ENCODE measurements around the gene C1RL. TPM values are rescaled to one million over a fixed set of nuclear protein-coding genes. Genes with fewer than 3 reads are reported as not detected.

C1RL gene
- total and polyA plus RNA-seq, 2 of the 4 experiments (the other 2 are of a cell fraction), result 9.1 to 12.3 TPM

GRCh38 chr12:7150841-7151240 lies 41.8 kb upstream of the C1RL start:
- no peak overlapping the region for H2BK120ac ChIP-seq (ENCODE audit: low read depth, low read length)
- no peak overlapping the region for H3K56ac ChIP-seq (ENCODE audit: extremely low read depth, insufficient read depth, low read length)
- in situ Hi-C loops (cut with MboI; ENCODE audit: low sequenced_read_pairs), result no loop called here
- H3K27ac ChIP-seq (ENCODE audit: insufficient read depth, low read length), result no peak overlapping the region
- intact Hi-C loops (cut with micrococcal nuclease), result no loop called here
- no peak overlapping the region for H2AK9ac ChIP-seq (replicated peaks; ENCODE audit: low read depth, low read length, poor library complexity)
- POLR2A ChIA-PET (ENCODE audit: unreplicated experiment), result no interaction called here
- no peaks in the 10 kb centered on the region; the same call in 1 of the 2 replicates for H4K20me1 ChIP-seq (ENCODE audit: insufficient read depth, low read length)
- H4K5ac ChIP-seq (ENCODE audit: low read depth, low read length), result no peak overlapping the region
- CTCF ChIA-PET, result no interaction called here
- no peaks in the 10 kb centered on the region for H3K4me1 ChIP-seq (ENCODE audit: control insufficient read depth, insufficient read depth, low read length)
- H4K91ac ChIP-seq (ENCODE audit: insufficient read depth, low read depth, low read length), result no peak overlapping the region
- H2BK5ac ChIP-seq (ENCODE audit: low read depth, low read length, poor library complexity, severe bottlenecking), result no peak overlapping the region
- H3K23ac ChIP-seq (ENCODE audit: low read depth, low read length), result no peak overlapping the region
- H2AFZ ChIP-seq (replicated peaks; ENCODE audit: low read length, poor library complexity), result no peak overlapping the region
- H3K79me1 ChIP-seq (ENCODE audit: low read depth in 1 of 2, low read length in 2 of 2), result no peaks in the 10 kb centered on the region
- no peaks in the 10 kb centered on the region for H3K9me3 ChIP-seq (ENCODE audit: control insufficient read depth, insufficient read depth, low read length)
- no peak overlapping the region for H3K4ac ChIP-seq (ENCODE audit: low read depth, low read length)
- H3K14ac ChIP-seq (replicated peaks; ENCODE audit: low read depth, low read length), result no peak overlapping the region
- no peak for ATAC-seq (ENCODE audit: low read depth)
- no TSS peak for BruUV-seq (replicated peaks)
- dilution Hi-C loops (cut with HindIII; ENCODE audit: low sequenced_read_pairs, unreplicated experiment), result no loop called here
- no peak for DNase-seq
- no peak overlapping the region for H3K4me3 ChIP-seq (ENCODE audit: insufficient read depth, low read depth, low read length)
- no peak overlapping the region for H2BK15ac ChIP-seq (ENCODE audit: low read depth, low read length)
- no peak overlapping the region for H3K4me2 ChIP-seq (ENCODE audit: low read depth, low read length)
- H3K36me3 ChIP-seq (ENCODE audit: control insufficient read depth, insufficient read depth, low read length), result peaks cover 46% of the 10 kb centered on the region
- H2BK20ac ChIP-seq (ENCODE audit: low read depth, low read length), result no peak overlapping the region
- H3K18ac ChIP-seq (ENCODE audit: low read depth, low read length), result no peak overlapping the region
- no peak overlapping the region for H4K8ac ChIP-seq (ENCODE audit: low read depth in 2 of 2, low read length in 2 of 2)
- no peak for TF ChIP-seq FOS (IDR thresholded peaks at IDR 0.05; ENCODE audit: low read depth, low read length)
- no peak for TF ChIP-seq CEBPB (IDR thresholded peaks at IDR 0.05; ENCODE audit: low read depth, low read length)
- no peak for TF ChIP-seq BHLHE40 (IDR thresholded peaks at IDR 0.05; ENCODE audit: low read depth, low read length)
- no peak for TF ChIP-seq CHD1 (IDR thresholded peaks at IDR 0.05; ENCODE audit: low read depth, low read length)
- TF ChIP-seq MXI1 (IDR thresholded peaks at IDR 0.05; ENCODE audit: borderline replicate concordance, low read depth, low read length), result no peak
- no peak for TF ChIP-seq SMC3 (IDR thresholded peaks at IDR 0.05; ENCODE audit: low read depth, low read length)
- no peak for TF ChIP-seq RAD21 (IDR thresholded peaks at IDR 0.05; ENCODE audit: low read length)
- TF ChIP-seq MAFK (IDR thresholded peaks at IDR 0.05; ENCODE audit: low read depth, low read length), result no peak
- TF ChIP-seq USF2 (IDR thresholded peaks at IDR 0.05; ENCODE audit: low read depth, low read length), result no peak
- no peak overlapping the region for H3K9ac ChIP-seq (ENCODE audit: low read depth, low read length)
- WGBS, 2 experiments (ENCODE audit: extremely low coverage in 2 of 2, insufficient read length in 1 of 2), result 80% methylated on average over 1 of the region's 6 CpGs; no CpG with 5 or more reads in 1 of the 2 experiments
- H2AK5ac ChIP-seq (ENCODE audit: low read depth, low read length), result no peak overlapping the region
- no peaks in the 10 kb centered on the region for H3K9me1 ChIP-seq (ENCODE audit: insufficient read depth, low read length)
- H3K27me3 ChIP-seq (ENCODE audit: control insufficient read depth, insufficient read depth, low read length), result no peaks in the 10 kb centered on the region

All from IMR-90 (cell line).